ENCODE results near the gene ANKS1B. TPM values are rescaled to one million over a fixed set of nuclear protein-coding genes. Genes with fewer than 3 reads are reported as not detected.

Gene ANKS1B
- total and polyA plus RNA-seq, 2 of the 4 experiments (the other 2 are of a cell fraction) = 0.17 to 0.18 TPM

GRCh38 chr12:98868076-98868475, 1116.7 kb downstream of the ANKS1B start:
- Histone ChIP-seq H2BK20ac (ENCODE audit: low read depth, low read length) (no peak overlapping the region), H3K9me3 (ENCODE audit: control insufficient read depth, insufficient read depth, low read length) (no peaks in the 10 kb centered on the region), H4K20me1 (ENCODE audit: insufficient read depth, low read length) (no peaks in the 10 kb centered on the region), H3K79me1 (ENCODE audit: low read depth in 1 of 2, low read length in 2 of 2) (no peaks in the 10 kb centered on the region), H3K18ac (ENCODE audit: low read depth, low read length) (no peak overlapping the region), H2BK5ac (ENCODE audit: low read depth, low read length, poor library complexity, severe bottlenecking) (no peak overlapping the region), H3K9me1 (ENCODE audit: insufficient read depth, low read length) (no peaks in the 10 kb centered on the region), H3K14ac (replicated peaks; ENCODE audit: low read depth, low read length) (no peak overlapping the region), H3K4me1 (ENCODE audit: control insufficient read depth, insufficient read depth, low read length) (no peaks in the 10 kb centered on the region), H3K27me3 (ENCODE audit: control insufficient read depth, insufficient read depth, low read length) (0 out of 2 replicates have a peak, but pooled peaks cover 2% of the 10 kb centered on the region), H3K9ac (ENCODE audit: low read depth, low read length) (no peak overlapping the region), H2AFZ (replicated peaks; ENCODE audit: low read length, poor library complexity) (no peak overlapping the region), H4K8ac (ENCODE audit: low read depth in 2 of 2, low read length in 2 of 2) (no peak overlapping the region), H3K56ac (ENCODE audit: extremely low read depth, insufficient read depth, low read length) (no peak overlapping the region), H2BK15ac (ENCODE audit: low read depth, low read length) (no peak overlapping the region), H4K91ac (ENCODE audit: insufficient read depth, low read depth, low read length) (no peak overlapping the region), H3K4ac (ENCODE audit: low read depth, low read length) (no peak overlapping the region), H3K4me2 (ENCODE audit: low read depth, low read length) (no peak overlapping the region), H4K5ac (ENCODE audit: low read depth, low read length) (no peak overlapping the region), H3K23ac (ENCODE audit: low read depth, low read length) (no peak overlapping the region), H2BK120ac (ENCODE audit: low read depth, low read length) (no peak overlapping the region), H3K36me3 (ENCODE audit: control insufficient read depth, insufficient read depth, low read length) (no peaks in the 10 kb centered on the region), H2AK9ac (replicated peaks; ENCODE audit: low read depth, low read length, poor library complexity) (no peak overlapping the region), H3K27ac (ENCODE audit: insufficient read depth, low read length) (no peak overlapping the region), H3K4me3 (ENCODE audit: insufficient read depth, low read depth, low read length) (no peak overlapping the region), H2AK5ac (ENCODE audit: low read depth, low read length) (no peak overlapping the region)
- intact Hi-C loops (cut with micrococcal nuclease) = no loop called here
- WGBS, 2 experiments (ENCODE audit: extremely low coverage in 2 of 2, insufficient read length in 1 of 2) = 17% methylated on average over 1 of the region's 6 CpGs; no CpG with 5 or more reads in 1 of the 2 experiments
- BruUV-seq (replicated peaks) = no TSS peak
- ChIA-PET CTCF (no interaction called here), POLR2A (ENCODE audit: unreplicated experiment) (no interaction called here)
- TF ChIP-seq RCOR1 (IDR thresholded peaks at IDR 0.05; ENCODE audit: insufficient replicate concordance, low read length) (no peak), RFX5 (IDR thresholded peaks at IDR 0.05; ENCODE audit: low read depth, low read length) (no peak), FOS (IDR thresholded peaks at IDR 0.05; ENCODE audit: low read depth, low read length) (no peak), CEBPB (IDR thresholded peaks at IDR 0.05; ENCODE audit: low read depth, low read length) (no peak), NFE2L2 (IDR thresholded peaks at IDR 0.05; ENCODE audit: low read depth, low read length) (no peak), POLR2A (IDR thresholded peaks at IDR 0.05; ENCODE audit: low read depth, low read length) (no peak), MAFK (IDR thresholded peaks at IDR 0.05; ENCODE audit: low read depth, low read length) (no peak), CHD1 (IDR thresholded peaks at IDR 0.05; ENCODE audit: low read depth, low read length) (no peak), RAD21 (IDR thresholded peaks at IDR 0.05; ENCODE audit: low read length) (no peak)
- TF ChIP-seq, protein P1, sequence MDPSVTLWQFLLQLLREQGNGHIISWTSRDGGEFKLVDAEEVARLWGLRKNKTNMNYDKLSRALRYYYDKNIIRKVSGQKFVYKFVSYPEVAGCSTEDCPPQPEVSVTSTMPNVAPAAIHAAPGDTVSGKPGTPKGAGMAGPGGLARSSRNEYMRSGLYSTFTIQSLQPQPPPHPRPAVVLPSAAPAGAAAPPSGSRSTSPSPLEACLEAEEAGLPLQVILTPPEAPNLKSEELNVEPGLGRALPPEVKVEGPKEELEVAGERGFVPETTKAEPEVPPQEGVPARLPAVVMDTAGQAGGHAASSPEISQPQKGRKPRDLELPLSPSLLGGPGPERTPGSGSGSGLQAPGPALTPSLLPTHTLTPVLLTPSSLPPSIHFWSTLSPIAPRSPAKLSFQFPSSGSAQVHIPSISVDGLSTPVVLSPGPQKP (IDR thresholded peaks at IDR 0.05; ENCODE audit: borderline replicate concordance, low read depth, low read length) = no peak
- no peak for DNase-seq
- in situ Hi-C loops (cut with MboI; ENCODE audit: low sequenced_read_pairs) = no loop called here
- dilution Hi-C loops (cut with HindIII; ENCODE audit: low sequenced_read_pairs, unreplicated experiment) = no loop called here
- ATAC-seq (ENCODE audit: low read depth) = no peak

Measured in IMR-90 (cell line).